GM18502 (cell line): ENCODE measurements around the gene SIM1.
A peak's percentile ranks its signal among the peaks of the same experiment; 100 is the strongest.

Experiments
- ATAC-seq: cut with Tn5 transposase; IDR thresholded peaks from one replicate; pipeline ENCODE4 v1.9.1; 2021; ENCODE audit warnings: mild to moderate bottlenecking; ENCODE audit not compliant: unreplicated experiment, poor library complexity

The SIM1 gene, protein sequence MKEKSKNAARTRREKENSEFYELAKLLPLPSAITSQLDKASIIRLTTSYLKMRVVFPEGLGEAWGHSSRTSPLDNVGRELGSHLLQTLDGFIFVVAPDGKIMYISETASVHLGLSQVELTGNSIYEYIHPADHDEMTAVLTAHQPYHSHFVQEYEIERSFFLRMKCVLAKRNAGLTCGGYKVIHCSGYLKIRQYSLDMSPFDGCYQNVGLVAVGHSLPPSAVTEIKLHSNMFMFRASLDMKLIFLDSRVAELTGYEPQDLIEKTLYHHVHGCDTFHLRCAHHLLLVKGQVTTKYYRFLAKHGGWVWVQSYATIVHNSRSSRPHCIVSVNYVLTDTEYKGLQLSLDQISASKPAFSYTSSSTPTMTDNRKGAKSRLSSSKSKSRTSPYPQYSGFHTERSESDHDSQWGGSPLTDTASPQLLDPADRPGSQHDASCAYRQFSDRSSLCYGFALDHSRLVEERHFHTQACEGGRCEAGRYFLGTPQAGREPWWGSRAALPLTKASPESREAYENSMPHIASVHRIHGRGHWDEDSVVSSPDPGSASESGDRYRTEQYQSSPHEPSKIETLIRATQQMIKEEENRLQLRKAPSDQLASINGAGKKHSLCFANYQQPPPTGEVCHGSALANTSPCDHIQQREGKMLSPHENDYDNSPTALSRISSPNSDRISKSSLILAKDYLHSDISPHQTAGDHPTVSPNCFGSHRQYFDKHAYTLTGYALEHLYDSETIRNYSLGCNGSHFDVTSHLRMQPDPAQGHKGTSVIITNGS

GRCh38 chr6:100464903-100465700 is at the start of gene SIM1:
Gene SIM1 (minus strand): TSS chr6:100464921. CDS start chr6:100463468, 1,453 bp downstream.
- peak; percentile 57 for ATAC-seq

GRCh38 chr6:100512203-100512862 is 47.6 kb upstream of the SIM1 start:
- no peak for ATAC-seq

DNA sequence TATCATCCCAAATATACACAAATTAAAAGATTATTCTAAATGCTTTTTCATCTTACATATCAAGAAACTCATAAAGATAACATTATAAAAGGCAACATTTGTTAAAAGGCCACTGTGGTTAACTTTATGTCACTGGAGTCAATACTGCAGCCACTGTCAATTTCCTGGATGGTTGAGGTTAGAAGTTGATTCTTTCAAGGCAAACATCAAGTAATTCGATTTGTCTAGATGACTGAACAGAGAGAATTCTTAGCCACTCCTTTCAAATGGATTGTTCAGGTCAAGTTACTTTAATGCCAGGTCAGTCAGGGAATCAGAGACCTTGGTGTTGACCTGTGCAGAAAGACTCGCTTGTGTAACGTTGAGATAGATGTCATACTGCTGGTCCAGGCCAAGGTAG is 44.4 kb upstream of the SIM1 start:
- no peak for ATAC-seq

GRCh38 chr6:100506651-100507050 is 41.9 kb upstream of the SIM1 start:
- ATAC-seq = no peak

DNA sequence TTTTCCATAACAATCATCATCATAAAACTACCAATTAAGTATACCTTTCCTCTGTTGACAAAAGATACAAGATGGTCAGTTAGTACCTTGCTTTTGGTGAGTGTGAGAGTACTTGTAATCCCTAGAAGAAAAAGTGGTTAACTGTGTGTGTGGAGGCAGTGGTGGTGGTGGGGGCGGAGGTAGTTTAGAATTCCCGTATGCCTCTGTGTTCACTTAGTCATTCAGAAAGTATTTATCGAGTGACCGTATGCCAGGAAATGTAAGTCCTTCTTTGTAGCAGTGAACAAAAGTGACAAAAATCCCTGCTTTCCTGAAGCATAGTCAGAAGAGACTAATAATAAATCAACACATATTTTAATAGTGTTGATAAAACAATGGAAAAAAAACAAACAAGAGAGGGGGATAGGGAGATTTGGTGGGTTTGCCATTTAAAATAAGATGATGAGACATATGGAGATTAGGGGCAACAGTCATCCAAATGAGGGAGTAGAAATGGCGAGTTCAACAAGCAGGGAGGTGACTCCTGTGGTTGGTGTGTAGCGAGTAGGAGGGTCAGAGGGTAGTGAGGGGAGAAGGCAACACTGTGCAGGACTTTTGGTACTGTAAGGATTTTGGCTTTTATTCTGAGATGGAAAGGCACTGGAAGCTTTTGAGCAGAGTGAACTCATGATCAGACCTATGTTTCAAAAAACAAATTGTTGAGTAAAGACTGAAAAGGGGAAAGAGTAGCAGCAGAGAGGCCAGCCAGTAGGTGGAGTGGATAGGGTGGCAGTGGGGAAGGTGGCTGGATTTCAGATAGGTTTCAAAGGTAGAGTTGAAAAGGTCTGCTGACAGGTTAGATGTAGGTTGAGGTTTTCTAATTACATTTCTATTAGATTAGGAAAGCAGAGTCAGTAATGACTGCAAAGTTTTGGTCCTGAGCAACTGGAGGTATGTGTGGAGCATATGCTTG is 40.3 kb upstream of the SIM1 start:
- no peak for ATAC-seq

DNA sequence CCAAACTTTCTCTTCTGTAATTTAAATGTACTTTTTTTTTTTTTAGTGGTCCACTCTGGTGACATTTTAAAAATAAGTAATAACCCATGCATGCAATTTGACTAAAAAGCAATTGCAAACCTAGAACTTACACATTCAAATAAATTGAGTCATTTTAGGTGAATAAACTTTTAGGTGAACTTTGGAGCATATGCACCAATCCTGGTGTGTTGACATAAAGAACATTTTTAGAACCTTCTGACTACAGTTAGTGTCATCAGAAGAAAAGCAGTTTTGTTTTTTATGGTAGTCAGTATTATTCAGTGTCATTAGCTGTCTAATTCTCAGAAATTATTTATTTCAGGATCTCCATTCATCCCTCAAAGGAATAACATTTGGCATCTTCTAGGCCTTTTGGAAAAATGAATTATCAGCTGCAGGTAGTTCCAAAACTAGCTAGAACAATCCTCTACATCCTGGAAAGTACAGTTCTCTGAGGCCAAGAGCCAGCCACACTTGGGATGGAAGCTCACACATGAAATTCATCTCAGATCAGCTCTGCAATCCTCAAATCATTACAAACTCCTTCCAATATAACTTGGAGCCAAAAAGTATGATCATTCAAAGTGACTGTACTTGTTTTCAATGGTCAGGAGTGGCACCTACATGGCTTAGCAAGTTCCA is 38.5 kb upstream of the SIM1 start:
- no peak for ATAC-seq

DNA sequence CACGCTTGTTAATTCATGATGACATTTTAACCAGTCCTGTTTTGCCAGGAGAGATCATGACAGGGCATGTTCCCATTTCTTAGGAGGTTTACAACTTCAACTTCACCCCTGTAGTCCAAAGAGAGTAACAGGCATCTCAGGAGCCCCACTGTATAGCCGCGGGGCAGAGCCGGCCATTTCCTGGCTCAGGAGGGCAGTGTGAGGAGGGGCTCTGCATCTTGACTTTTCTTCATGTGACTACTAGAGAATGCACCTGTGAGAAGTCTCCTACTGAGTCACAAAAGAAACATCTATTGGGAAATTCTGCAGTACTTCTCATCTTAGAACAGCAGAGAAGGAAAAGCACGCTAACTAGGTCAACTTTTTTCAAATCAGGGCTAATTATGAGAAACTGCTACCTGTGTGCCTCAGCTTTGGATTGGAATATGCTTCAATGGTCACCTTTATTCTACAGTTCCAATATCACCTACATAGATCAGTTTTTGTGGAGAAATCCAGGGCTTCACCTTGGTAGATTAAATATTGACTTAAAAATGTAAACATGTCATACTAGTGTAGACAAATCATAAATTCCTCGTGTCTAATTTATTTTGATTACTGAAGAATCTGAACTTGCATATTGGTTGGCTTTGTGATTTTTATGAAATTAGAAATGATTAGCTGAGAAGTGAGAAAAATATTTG is 28.6 kb upstream of the SIM1 start:
- no peak for ATAC-seq

- ATAC-seq = no peak
Observed at GRCh38 chr6:100491952-100492670, 27.4 kb upstream of the SIM1 start.

GRCh38 chr6:100490065-100490464 is 25.3 kb upstream of the SIM1 start:
- ATAC-seq = no peak

GRCh38 chr6:100488244-100488643 is 23.5 kb upstream of the SIM1 start:
- ATAC-seq = peak; percentile 41

DNA sequence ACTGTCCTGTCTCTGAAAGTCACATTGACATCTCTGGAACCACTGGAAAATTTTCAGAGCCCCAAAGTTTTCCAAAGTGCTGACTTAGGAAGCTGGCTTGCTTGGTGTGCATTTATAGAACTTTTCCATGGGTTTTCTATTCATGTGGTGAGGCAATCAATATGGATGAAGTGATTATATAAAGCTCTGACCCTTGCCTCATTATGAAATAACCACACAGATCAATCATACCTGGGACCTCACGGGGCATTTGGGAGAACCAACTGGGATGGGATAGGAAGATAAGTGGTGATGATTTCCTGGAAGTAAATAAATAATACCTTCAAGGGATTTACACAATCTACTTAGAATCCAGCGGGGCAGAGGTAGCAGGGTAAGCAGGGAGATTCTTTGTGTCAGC is 22.9 kb upstream of the SIM1 start:
- ATAC-seq = no peak

GRCh38 chr6:100485268-100485667 is 20.5 kb upstream of the SIM1 start:
- ATAC-seq = no peak

- peak; percentile 43 for ATAC-seq
Observed at GRCh38 chr6:100484474-100484873, 19.8 kb upstream of the SIM1 start.

- ATAC-seq = no peak
Observed at GRCh38 chr6:100482698-100483097, 18.0 kb upstream of the SIM1 start.

- peak; percentile 53 for ATAC-seq
Observed at GRCh38 chr6:100479179-100480035, 14.7 kb upstream of the SIM1 start.

GRCh38 chr6:100475554-100476320 is 11.0 kb upstream of the SIM1 start:
- ATAC-seq = peak; percentile 78
